ENCODE results near the gene ALDH3A1.

Gene ALDH3A1

GRCh38 chr17:19718613-19719354, 29.3 kb downstream of the ALDH3A1 start:
- DNase-seq: no peak

- no peak for DNase-seq
These were observed 30.0 kb downstream of the ALDH3A1 start for GRCh38 chr17:19718041-19718612.

GRCh38 chr17:19717411-19717908, 30.6 kb downstream of the ALDH3A1 start:
- no peak for DNase-seq

- DNase-seq: no peak
These were observed 31.1 kb downstream of the ALDH3A1 start for GRCh38 chr17:19717031-19717360.

GRCh38 chr17:19716108-19717030, 31.7 kb downstream of the ALDH3A1 start, which contains the start of gene SLC47A2:
SLC47A2 (minus strand) TSS chr17:19716584; CDS start chr17:19716555, 29 bp downstream.
- no peak for DNase-seq

GRCh38 chr17:19714542-19715411, 33.3 kb downstream of the ALDH3A1 start:
- DNase-seq: no peak

GRCh38 chr17:19713901-19714361, 34.2 kb downstream of the ALDH3A1 start:
- DNase-seq: no peak

GRCh38 chr17:19713462-19713861, 34.6 kb downstream of the ALDH3A1 start:
- no peak for DNase-seq

GRCh38 chr17:19712436-19713004, 35.6 kb downstream of the ALDH3A1 start:
- DNase-seq: no peak

GRCh38 chr17:19709841-19710240, 38.3 kb downstream of the ALDH3A1 start:
- DNase-seq: no peak

GRCh38 chr17:19708431-19709175, 39.5 kb downstream of the ALDH3A1 start:
- no peak for DNase-seq

- DNase-seq: no peak
These were observed 40.3 kb downstream of the ALDH3A1 start for GRCh38 chr17:19707728-19708221.

- DNase-seq: no peak
These were observed 41.0 kb downstream of the ALDH3A1 start for GRCh38 chr17:19706791-19707727.

- no peak for DNase-seq
These were observed 42.0 kb downstream of the ALDH3A1 start for GRCh38 chr17:19705771-19706770.

GRCh38 chr17:19705201-19705600, 42.9 kb downstream of the ALDH3A1 start:
- no peak for DNase-seq

- no peak for DNase-seq
These were observed 44.1 kb downstream of the ALDH3A1 start for GRCh38 chr17:19703828-19704613.

GRCh38 chr17:19703106-19703827, 44.8 kb downstream of the ALDH3A1 start:
- DNase-seq: no peak

Data from stimulated activated CD4-positive, alpha-beta T cell treated with anti-CD3 and anti-CD28 coated beads, Interleukin-1b, Interleukin-23, amount 100 ng/mL, for 48 hours (primary cell).